ENCODE measurements around the gene SAMD14.

Gene SAMD14

DNA sequence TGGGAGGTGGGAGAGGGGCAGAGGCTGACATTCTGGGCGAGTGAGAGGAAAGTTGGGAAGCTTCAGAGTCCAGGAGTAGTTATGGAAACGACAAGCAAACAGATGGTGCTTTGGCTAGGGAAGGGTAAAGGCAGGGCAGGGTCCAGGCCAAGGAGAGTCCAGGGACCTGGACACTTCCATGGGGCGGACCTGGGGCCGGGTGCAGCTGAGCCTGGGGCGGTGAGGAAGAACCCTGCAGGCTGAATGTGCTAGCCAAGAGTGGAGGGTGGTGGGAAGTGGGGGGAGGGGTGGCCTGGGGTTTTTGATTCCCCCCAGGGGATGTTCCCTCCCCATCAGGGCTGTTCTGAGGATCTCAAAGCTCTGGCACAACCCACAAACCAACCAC lies 17.9 kb upstream of the SAMD14 start:
- no peak for FAIRE-seq

DNA sequence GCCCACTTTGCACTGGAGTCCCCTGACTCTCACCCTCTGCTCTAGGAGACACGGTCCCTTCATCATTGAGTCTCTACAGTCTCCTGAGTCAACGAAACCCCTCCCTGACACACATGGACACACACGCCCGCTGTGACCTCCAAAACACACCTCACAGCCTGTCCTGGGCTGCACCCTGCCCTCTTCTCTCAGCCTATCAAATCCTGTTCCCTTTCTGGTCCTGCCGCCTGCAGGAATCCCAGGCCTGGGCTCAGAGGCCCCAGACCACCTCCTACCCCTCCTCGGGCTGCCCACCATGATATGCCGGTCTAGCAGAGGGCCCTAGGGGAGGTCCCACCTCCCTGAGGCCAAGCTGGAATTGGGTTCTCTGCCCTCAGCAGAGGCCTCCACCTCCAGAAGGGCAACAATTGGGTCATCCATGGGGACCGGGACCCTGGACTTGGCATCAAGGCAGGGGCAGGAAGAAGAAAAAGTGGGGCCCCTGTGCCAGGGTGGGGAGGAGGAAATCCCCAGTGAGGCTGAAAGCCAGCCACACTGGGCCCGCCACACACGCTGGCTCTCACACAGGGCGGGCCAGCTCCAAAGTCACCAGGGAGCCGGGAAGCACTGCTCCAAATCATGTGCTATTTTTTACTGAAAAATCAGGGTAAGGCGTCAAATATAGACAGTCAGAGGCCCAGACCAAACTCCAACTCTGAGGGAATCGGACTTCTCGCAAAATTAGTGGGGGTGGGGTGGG lies 17.1 kb upstream of the SAMD14 start:
- no peak for FAIRE-seq

DNA sequence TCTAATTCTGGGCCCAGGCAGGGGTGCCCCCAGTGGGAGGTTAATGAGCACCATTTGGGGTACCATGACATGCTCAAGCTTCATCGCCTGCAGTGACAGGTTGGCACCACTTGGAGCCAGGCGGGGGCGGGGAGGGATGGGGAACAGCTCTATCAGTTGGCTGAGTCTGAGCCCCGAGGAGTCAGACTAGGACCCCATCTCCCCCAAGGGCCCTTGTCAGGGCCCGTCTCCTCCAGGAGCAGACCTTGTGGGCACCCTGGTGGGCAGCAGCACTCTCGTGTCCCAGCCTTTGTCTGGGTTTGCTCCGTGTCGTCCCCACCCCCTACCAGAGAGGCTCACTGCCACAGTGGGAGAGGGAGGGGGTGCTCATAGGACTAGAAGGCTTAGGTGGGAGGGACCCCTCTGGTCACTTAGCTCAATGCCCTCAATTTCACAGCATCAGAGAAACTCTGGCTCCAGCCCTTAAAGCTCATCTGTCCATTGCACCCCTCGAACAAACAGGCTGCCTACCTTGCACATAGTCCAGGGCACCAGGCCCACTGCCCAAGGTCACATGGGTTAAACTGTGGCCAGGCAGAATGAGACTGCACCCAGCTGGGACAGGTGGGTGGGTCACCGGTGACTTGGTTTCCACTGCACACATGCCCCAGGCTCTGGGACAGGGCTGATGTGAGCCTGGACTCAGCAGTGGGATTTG lies 16.4 kb upstream of the SAMD14 start:
- FAIRE-seq, result no peak

DNA sequence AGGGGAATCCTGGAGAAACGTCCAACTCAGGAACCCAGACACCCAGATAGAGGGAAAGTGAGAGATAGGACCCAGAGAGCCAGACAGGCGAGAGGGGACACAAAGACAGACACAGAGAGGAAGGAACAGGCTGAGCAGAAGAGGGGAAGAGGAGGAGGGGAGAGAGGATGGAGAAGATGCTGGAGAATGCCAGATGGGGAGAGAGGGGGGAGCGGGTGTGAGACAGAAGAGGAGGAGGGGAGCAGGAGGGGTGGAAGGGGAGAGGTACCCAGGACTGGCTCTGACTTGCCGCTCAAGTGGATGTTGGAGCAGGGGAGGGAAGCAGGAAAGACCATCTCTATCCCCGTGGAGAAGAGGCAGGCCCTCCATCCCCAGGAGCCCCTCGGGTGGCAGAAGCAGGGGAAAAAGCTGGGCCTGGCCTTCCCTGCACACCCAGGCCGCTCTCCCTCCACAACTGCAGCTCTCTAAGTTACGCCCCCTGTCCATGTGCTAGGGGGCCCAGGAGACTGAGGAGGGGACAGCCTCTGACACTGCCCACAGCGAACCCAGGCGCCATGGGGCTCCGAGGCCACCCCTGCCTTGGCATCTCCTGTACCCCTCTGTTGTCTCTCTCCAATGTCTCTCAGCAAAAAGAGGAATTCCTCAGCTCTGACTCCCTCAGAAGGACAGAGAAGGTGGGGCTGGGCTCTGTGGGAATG lies 15.7 kb upstream of the SAMD14 start:
- FAIRE-seq, result no peak

DNA sequence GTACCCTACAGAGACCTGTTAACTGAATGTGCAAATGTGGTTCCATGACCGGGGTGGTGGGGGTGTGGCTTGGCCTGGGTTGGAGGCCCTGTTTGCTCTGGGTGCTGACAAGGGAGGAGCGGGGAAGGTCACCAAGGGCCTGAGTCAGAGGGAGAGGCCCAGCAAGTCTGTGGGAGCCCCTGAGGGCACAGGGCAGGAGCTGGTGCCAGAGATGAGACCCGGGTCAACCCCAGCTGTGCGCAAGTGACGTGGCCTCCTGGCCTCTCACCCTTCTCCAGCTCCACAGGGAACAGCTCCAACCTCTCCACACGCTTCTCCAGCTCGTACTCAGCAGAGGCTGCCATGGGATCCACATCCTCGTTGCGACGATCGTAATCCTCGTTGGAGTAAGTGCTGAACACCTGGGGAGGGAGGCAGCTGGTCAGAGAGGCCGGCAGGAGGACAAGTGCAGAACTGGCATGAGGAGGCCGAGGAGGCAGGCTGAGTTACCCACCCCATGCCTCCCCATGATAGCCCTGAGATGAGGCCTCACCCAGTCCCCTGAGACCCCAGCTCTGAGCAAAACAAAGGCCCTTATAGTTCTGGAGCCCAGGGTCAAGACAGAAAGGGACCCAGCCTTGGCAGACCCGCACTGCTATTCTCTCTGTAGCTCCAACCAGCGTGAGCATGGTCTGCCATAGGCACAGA lies 15.0 kb upstream of the SAMD14 start:
- no peak for FAIRE-seq

DNA sequence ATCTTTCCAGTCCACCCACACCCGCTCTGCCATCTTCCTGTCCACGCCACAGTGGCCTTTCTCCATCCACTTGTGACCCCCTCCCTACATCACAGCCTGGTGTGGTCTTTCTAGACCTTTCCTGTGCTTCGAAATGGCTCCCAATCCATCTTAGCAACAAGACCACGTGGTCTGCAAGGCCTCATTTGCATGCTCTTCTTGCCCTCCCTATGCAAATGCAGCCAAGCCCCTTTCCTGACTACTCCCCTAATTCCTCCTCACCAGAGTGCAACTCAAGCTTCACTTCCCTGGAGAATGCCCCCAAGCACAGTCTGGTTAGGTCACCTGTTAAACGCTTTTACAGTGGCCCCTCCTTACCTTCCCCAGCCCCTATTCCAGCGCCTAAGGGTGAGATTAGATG lies 14.4 kb upstream of the SAMD14 start:
- FAIRE-seq, result no peak

DNA sequence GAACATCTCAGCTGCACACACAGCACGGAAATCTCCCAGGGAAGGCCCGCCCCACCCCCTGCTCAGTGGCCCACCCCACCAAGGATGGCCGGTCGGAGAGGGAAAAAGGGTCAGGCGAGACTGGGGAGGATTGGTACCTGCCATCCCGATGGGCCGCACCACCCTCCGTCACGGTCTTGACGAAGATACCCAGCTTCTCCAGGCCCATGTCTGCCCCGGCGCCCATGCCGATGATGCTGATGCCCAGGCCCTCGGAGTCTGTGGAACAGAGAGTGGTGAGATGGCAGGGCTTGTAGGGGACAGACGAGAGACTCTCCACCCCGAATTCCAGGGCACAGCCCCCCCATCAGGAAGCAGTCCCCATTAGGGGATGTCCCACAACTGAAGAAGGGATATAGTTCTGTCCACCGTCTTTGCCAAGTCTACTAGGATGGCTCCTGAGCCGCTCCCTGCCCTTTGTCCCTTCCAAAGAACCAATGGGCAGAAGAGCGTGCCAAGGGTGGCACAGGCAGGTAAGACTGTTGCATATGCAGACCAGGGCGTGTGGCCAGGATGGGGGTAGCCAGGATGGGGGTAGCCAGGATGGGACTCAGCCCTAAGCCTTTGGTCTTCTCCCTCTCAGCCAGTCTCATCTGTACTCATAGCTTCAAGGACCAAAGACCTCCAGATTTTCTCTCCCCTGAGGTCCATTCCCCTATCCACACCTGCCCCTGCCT lies 13.7 kb upstream of the SAMD14 start:
- no peak for FAIRE-seq

DNA sequence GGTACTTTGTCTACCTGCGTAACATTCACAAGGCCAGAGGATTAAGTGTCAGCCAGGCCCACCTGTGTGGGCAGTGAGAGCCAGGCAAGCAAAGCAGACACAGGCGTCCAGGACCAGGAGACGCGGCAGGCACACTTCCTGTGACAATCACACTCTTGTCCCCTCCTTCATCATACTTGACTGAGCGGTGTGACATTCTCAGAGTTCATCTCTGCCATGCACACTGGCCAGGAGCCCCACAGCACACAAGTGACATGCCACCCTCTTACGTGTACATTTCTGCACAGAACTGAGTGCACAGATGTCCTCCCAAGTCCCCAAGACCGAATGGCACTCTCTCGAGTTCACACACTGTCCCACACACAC lies 11.8 kb upstream of the SAMD14 start:
- FAIRE-seq, result no peak

DNA sequence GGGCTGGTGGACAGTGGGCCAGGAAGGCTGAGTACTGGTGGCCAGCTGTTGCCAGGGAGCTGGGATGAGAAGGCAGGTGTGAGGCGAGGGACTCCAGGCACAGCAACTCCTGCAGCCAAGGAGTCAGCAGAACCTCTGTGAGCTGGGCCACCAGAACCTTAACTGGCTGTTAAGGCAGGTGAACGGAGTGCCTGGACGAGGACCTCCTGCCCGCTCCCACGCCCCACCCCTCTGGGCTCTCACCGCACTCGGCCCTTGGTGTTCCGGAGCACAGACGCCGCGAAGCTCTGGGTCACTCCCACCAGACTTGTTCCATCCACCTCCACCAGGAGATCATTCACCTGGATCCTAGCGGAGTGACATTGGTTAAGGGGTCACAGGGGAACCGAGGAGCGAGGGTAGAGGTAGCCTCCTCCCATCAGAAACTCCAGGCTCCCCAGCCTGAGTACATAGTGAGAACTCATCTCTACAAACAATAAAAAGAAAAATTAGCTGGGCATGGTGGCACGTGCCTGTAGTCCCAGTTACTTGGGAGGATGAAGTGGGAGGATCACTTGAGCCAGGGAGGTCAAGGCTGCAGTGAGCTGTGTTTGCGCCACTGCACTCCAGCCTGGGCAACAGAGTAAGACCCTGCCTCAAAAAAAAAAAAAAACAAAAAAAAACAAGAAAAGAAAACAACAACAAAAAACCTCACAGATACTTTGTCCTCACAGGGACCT lies 11.2 kb upstream of the SAMD14 start:
- no peak for FAIRE-seq

DNA sequence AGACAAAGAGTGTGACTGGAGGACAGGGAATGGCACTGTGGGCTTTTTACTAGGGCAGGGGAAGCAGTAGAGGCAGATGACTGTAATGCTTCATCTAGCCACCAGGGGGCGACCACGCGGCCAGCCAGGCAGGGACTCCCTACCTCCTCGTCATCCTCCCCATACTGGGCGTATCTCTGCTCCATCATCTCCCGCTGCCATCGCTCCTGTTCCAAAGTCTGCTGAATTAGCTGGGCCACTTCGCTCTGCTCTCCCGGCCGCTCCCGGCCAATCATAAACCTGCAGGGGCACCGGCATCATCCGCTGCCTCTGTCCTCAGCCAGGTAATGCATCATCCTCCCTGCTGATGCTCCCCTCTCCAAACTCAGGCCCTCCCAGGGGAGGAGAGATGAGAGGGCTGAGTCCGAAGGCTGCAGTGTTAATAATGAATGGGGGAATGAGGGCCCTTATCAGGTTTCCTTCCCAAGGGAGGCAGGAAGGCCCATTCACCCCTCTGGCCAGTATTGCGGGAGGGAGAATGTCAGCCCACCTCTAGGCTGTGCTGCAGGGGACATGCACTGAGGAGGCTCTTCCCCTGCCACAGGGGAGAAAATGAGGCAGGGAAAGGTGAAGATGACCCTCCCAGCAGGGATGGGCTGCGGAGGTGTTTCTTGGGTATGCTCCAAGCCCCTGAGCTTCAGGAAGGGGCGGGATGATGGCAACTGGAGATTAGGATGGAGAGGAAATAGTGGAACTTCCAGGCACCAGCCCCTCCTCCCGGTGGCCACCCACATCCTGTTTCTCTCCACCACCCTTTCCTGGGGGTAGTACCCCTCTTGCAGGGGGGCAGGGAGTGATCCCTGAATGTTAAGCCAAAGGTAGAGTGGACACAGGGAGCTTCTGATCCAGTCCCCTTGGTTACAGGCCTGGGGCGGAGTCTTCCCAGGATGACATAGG lies 10.3 kb upstream of the SAMD14 start:
- FAIRE-seq, result no peak

DNA sequence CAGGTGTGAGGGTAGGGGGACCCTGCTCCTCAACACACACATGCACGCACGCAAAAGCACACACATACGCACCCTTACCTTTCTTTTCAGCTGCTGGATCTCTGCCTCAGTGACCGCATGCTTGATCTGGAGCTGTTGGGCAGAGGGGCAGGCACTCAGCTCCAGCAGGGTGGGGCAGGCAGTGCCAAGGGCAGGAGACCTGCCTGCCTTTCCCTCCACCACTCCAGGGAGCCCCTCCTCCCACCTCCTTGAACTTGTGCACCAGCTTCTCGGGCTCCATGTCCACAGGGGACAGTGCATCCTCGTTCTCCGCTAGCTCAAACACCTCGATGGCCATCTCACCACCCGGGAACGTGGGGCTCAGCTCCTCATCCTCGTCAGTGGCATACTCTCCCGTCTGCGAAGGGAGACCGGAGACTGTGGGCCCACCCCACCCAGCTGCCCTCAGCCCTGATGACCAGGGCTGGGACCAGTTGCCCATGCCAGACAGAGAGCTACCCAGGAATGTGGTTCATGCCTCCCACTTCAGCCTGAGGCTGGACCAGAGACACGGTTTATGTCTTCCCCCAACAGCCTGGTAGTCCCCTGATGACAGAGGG lies 9.3 kb upstream of the SAMD14 start:
- FAIRE-seq, result no peak

DNA sequence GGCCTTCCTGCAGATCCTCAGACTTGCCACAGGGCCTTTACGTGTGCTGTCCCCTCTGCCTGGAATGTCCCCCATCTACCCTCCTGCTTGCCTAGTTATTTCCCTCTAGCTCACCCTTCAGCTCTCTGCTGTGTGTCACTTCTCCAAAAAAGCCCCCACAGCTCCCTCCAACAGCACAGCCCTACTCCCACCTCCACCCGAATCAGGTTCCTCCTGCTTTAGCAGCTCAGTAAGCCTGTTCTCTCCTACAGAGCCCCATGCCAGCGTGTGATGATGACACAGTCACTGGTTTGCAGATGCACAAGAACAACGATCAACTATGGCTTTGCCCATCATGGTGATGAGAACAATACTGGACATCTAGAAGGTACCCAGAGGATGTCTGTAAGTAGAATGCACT lies 7.1 kb upstream of the SAMD14 start:
- no peak for FAIRE-seq

DNA sequence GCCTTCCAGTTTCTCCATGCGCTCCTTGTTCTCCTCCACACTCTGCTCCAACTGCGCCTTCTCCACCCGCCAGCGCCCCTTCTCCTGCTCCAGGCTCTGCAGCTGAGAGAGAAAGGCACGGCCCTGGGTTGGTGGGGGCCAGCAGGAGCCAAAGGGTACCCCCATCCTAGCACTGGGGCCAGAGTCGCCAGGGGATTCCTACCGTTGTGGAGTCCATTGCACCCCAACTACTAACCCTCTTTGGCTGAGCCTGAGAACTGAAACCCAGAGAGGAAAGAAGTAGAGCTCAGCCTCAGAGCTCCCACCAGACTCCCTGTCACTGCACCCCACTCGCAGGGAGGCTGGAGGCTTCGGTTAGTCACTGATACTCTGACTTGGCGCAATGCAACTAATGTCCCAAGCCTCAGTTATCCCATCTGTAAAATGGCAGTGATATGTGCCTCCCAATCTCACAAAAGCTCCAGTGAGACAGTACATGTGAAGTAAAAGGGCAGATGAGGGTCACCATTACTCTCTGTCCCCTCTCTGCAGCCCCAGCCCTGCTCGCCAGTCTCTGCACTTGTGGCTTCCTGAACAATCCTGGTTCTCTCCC lies 6.2 kb upstream of the SAMD14 start:
- FAIRE-seq, result no peak

DNA sequence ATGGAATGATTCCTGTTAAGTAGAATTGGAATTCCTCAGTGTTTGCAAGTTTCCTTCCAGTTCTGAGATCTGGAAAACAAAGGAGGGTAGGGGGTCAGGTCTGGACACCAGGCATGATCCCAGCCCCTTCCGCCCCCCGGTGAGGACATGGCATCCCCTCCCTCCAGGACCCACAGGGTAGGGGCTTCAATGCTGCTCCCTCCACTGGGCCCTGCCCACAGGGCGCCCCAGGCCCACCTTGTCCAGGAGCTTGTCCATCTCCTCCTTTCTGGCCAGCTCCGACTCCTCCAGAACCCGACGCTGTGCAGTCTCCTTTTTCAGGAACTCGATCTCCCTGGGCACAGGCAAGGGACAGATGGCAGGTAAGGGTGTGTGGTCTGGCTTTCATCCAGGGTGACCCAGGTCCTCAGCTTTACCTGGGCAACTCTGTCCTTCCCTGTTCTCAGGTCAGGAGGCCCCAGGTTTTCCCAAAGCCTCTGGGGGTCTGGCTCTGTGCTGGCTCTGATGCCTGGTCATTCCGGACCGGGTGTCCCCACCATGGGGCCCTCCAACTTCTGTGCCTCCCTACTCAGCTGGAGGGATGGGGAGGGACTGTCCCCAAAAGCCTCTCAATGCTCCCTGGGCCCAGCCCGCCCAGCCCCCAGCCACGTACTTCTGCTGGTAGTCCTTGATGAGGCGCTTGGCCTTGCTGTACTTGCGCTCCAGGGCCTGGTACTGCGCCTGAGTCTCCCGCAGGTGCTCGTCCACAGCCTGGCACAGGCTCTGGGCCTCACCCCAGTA lies 5.5 kb upstream of the SAMD14 start:
- FAIRE-seq, result no peak

DNA sequence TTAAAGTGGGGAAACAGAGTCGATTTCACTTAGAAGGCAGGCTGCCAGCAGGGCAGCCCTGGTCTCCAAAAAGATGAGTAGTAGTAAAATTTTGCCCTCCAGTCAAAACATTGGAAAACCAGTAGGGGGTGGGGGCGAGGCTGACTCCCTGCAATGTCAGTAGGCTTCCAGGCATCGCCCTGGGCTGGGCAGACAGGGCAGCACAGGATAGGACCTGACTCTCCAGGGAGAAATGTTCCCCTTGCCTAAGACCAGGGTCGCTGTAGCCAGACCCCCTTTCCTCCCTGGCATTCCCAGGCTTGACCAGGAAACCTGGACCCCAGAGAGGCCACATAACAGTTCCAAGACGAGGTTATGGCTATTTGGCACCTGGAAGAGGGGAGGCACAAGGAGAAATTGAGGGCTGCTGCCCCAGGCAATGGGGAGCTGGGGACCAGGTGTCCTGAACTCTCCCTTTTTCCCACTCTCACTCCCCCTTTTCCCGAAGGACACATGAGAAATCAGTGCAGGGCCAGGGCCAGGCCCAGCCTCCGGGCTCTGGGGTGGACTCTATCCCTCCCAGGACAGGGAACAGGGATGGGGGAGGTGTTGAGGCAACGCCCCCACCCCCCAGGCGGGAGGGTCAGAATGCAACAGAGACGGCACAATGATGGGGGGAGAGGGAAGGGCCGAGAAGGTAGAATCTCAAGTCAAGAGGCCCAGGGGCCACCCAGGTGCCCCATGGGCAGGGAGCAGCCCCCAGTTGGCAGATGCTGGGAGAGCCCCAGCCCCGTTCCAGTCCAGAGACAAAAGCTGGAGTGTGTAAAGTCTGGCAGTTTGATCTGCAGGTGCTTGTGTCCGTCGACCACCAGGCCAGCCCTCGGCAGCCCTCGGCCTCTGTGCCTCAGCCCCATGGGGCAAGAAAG lies 4.5 kb upstream of the SAMD14 start:
- no peak for FAIRE-seq

DNA sequence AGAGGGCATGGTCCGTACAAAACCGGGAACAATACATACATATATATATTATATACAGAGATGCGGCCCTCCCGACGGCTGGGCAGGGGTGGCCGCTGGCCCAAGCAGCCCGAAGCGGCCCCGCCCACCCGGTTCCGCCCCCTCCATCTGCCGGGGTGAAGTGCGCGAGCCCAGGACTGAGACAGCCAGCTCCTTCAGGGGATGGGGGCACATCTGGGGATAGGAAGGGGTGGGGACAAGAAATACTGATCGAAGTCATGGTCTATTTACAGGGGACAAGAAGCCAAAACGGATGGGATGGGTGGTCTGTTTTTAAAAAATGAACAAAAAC lies 3.8 kb upstream of the SAMD14 start:
- no peak for FAIRE-seq

DNA sequence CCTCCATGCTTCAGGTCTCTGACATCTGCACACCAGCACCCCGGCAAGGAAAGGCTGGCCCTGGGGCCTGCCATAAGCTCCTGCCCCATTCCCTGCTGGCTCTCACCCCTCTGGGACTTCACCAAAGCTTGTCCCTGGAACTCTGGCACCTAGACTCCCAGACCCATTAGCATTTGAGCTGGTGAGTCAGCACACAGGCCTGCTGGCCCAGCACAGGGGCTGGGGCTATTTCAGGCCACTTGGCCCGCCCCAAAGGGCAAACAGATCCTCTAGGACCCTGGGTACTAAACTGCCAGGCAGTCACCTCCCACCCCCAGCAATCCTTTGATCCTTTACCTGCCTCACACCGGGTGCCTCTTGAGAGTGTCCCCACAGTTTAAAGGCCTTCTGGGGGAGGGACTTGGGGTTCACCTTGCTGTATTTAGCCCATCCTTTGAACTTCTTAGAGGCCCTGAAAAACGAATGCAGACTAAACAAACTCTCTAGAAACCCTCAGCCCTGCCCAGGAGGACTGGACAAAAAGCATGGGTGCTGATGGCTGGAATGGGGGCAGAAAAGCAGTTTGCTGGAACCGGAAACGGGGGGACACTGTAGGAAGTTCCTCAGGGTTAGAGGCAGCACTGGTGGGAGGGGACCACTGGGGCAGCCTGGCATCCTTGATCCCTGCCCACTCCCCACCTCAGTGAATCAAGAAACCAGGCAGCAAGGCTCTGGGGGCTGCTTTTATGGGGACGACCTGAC lies 3.2 kb upstream of the SAMD14 start:
- no peak for FAIRE-seq
